ENCODE measurements around the gene KRTAP3-1. TPM values are rescaled to one million over a fixed set of nuclear protein-coding genes. Genes with fewer than 3 reads are reported as not detected.

Gene KRTAP3-1
- total RNA-seq, 4 donors from 2014 or later, result not detected

- H3K9me3 ChIP-seq, result no peaks in the 10 kb centered on the region
- H3K4me1 ChIP-seq, result no peaks in the 10 kb centered on the region
- H3K36me3 ChIP-seq, result no peaks in the 10 kb centered on the region
- no peak for TF ChIP-seq POLR2A (IDR thresholded peaks at IDR 0.05)
- TF ChIP-seq, protein P1, sequence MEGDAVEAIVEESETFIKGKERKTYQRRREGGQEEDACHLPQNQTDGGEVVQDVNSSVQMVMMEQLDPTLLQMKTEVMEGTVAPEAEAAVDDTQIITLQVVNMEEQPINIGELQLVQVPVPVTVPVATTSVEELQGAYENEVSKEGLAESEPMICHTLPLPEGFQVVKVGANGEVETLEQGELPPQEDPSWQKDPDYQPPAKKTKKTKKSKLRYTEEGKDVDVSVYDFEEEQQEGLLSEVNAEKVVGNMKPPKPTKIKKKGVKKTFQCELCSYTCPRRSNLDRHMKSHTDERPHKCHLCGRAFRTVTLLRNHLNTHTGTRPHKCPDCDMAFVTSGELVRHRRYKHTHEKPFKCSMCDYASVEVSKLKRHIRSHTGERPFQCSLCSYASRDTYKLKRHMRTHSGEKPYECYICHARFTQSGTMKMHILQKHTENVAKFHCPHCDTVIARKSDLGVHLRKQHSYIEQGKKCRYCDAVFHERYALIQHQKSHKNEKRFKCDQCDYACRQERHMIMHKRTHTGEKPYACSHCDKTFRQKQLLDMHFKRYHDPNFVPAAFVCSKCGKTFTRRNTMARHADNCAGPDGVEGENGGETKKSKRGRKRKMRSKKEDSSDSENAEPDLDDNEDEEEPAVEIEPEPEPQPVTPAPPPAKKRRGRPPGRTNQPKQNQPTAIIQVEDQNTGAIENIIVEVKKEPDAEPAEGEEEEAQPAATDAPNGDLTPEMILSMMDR (IDR thresholded peaks at IDR 0.05), result peak in 5 of 6 experiments; percentile 46 to 72 (median 66)
- no peak for DNase-seq
- H3K4me3 ChIP-seq, result no peak overlapping the region
- no peak overlapping the region for H3K27ac ChIP-seq
- no peaks in the 10 kb centered on the region for H3K27me3 ChIP-seq
These were observed 45.1 kb downstream of the KRTAP3-1 start for GRCh38 chr17:40963838-40964237.

DNA sequence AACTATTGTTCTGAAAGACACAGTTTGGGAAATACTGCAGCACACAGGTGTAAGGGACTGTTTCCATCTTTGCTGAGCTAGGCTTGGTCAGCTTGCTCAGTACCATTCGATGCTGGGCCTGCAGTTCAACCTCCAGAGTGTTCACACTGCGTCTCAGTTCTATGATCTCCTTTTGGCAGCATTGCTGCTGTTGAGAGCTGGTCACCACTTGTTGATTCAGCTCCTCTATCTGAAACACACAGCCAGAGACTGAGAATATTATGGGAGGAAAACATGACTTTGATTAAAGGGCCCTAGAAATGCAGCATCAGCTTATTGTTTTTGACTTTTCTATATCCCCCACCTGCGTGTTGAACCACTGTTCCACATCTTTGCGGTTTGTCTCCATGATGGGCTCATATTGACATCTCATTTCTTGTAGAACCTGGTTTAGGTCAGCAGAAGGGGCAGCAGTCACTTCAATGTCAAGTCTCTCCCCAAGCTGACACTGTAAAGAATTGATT is 46.8 kb downstream of the KRTAP3-1 start:
- no peaks in the 10 kb centered on the region for H3K36me3 ChIP-seq
- H3K9me3 ChIP-seq, result no peaks in the 10 kb centered on the region
- H3K4me3 ChIP-seq, result no peak overlapping the region
- H3K27ac ChIP-seq, result no peak overlapping the region
- no peaks in the 10 kb centered on the region for H3K27me3 ChIP-seq
- no peak for TF ChIP-seq POLR2A (IDR thresholded peaks at IDR 0.05)
- TF ChIP-seq, protein P1 (IDR thresholded peaks at IDR 0.05), result no peak
- DNase-seq, result no peak
- no peaks in the 10 kb centered on the region for H3K4me1 ChIP-seq

DNA sequence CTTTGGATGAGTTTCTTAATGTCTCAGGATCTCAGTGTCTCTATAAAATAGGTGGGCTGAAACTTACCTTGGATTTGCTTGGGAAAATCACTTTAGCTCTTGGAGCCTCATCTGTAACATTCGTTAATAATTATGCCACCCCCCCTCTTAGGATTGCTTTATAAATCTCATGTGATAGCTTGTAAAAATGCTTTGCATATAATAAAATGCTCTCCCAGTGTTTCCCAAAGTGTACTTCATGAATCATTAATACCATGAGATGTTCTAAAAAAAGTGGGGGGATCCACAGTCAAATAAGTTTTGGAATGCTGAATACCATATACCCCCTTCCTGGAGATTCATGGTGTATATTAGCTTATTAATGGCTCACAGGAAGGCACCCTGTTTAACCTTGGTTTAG is 47.3 kb downstream of the KRTAP3-1 start:
- Histone ChIP-seq H3K4me3 (no peak overlapping the region), H3K4me1 (no peaks in the 10 kb centered on the region), H3K27me3 (no peaks in the 10 kb centered on the region), H3K9me3 (no peaks in the 10 kb centered on the region), H3K27ac (no peak overlapping the region), H3K36me3 (no peaks in the 10 kb centered on the region)
- no peak for TF ChIP-seq POLR2A (IDR thresholded peaks at IDR 0.05)
- TF ChIP-seq, protein P1 (IDR thresholded peaks at IDR 0.05), result no peak
- DNase-seq, result no peak

DNA sequence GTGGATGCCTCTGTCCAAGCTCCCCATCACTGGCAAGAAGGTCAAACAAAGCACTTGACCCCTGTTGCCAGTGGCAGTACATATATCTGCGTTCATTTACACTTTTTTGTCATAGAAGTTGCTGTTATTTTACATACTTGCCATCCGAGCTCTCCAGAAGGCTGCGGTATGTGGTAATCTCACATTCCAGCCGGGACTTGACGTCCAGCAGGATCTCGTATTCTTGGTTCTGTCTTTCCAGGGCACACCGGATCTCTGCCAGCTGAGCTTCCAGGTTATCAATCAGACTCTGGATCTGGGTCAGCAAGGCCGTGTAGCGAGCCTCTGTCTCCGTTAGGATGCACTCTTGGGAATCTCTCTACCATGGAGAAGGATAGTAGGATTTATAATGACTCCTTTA is 48.8 kb downstream of the KRTAP3-1 start:
- Histone ChIP-seq H3K36me3 (no peaks in the 10 kb centered on the region), H3K4me1 (no peaks in the 10 kb centered on the region), H3K27me3 (no peaks in the 10 kb centered on the region), H3K9me3 (no peaks in the 10 kb centered on the region), H3K4me3 (no peak overlapping the region), H3K27ac (no peak overlapping the region)
- no peak for DNase-seq
- TF ChIP-seq, protein P1 (IDR thresholded peaks at IDR 0.05), result no peak
- TF ChIP-seq POLR2A (IDR thresholded peaks at IDR 0.05), result no peak

Small RNA genes lying within 50 kb of the gene (small RNA-seq; reads per million reads assigned to genes)
- 0 reads per million in 2 donors for gene KRTAP3-4P

Other genes starting within 250 kb of the KRTAP3-1 start
- gene KRT26, start 236.9 kb downstream of the KRTAP3-1 start, total RNA-seq, result not detected
- gene KRT27, start 226.6 kb downstream of the KRTAP3-1 start, total RNA-seq, result not detected
- gene KRT28, start 209.2 kb downstream of the KRTAP3-1 start, total RNA-seq, result under 1 TPM in 1 of 4 donors, not detected in 3; 0.88 TPM
- gene KRT10, start 186.5 kb downstream of the KRTAP3-1 start, total RNA-seq, result 10 to 100 TPM in 2 of 4 donors, 1 to 10 TPM in 2; 5.1 to 19.0 (median 8.1) TPM
- gene KRT12, start 141.9 kb downstream of the KRTAP3-1 start, total RNA-seq, result 10 to 100 TPM in 1 of 4 donors, 1 to 10 TPM in 2, not detected in 1; 4.9 to 18.2 (median 9.1) TPM
- 100 to 1,000 TPM; 111 to 978 (median 820) TPM for gene KRT20, start 123.9 kb downstream of the KRTAP3-1 start, total RNA-seq
- 1 to 10 TPM in 2 of 4 donors, not detected in 2; 1.1 to 2.5 TPM for gene KRT23, start 71.5 kb downstream of the KRTAP3-1 start, total RNA-seq
- gene KRT39, start 42.2 kb downstream of the KRTAP3-1 start, total RNA-seq, result not detected
- gene KRT40, start 24.8 kb downstream of the KRTAP3-1 start, total RNA-seq, result 1 to 10 TPM in 1 of 4 donors, under 1 TPM in 2, not detected in 1; 0.88 to 1.0 (median 0.94) TPM
- gene KRTAP3-3, start 15.0 kb downstream of the KRTAP3-1 start, total RNA-seq, result not detected
- not detected for gene KRTAP3-2, start 9.2 kb downstream of the KRTAP3-1 start, total RNA-seq
- gene KRTAP1-5, start 18.1 kb upstream of the KRTAP3-1 start, total RNA-seq, result not detected
- not detected for gene KRTAP1-4, start 21.1 kb upstream of the KRTAP3-1 start, total RNA-seq
- gene KRTAP1-3, start 25.7 kb upstream of the KRTAP3-1 start, total RNA-seq, result not detected
- gene KRTAP1-1, start 32.3 kb upstream of the KRTAP3-1 start, total RNA-seq, result not detected
- not detected for gene KRTAP2-1, start 38.2 kb upstream of the KRTAP3-1 start, total RNA-seq
- gene KRTAP2-2, start 46.1 kb upstream of the KRTAP3-1 start, total RNA-seq, result not detected
- gene KRTAP2-3, start 51.0 kb upstream of the KRTAP3-1 start, total RNA-seq, result not detected
- not detected for gene KRTAP2-4, start 56.8 kb upstream of the KRTAP3-1 start, total RNA-seq
- gene KRTAP4-7, start 75.0 kb upstream of the KRTAP3-1 start, total RNA-seq, result not detected
- not detected for gene KRTAP4-8, start 89.0 kb upstream of the KRTAP3-1 start, total RNA-seq
- gene KRTAP4-16, start 93.1 kb upstream of the KRTAP3-1 start, total RNA-seq, result not detected
- not detected for gene KRTAP4-9, start 96.3 kb upstream of the KRTAP3-1 start, total RNA-seq
- not detected for gene KRTAP4-11, start 109.2 kb upstream of the KRTAP3-1 start, total RNA-seq
- not detected for gene KRTAP4-12, start 115.1 kb upstream of the KRTAP3-1 start, total RNA-seq
- gene KRTAP4-6, start 131.4 kb upstream of the KRTAP3-1 start, total RNA-seq, result not detected
- gene KRTAP4-5, start 140.7 kb upstream of the KRTAP3-1 start, total RNA-seq, result not detected
- not detected for gene KRTAP4-4, start 151.6 kb upstream of the KRTAP3-1 start, total RNA-seq
- not detected for gene KRTAP4-3, start 159.1 kb upstream of the KRTAP3-1 start, total RNA-seq
- not detected for gene KRTAP4-2, start 169.1 kb upstream of the KRTAP3-1 start, total RNA-seq
- not detected for gene KRTAP4-1, start 175.8 kb upstream of the KRTAP3-1 start, total RNA-seq
- gene KRTAP9-1, start 180.8 kb upstream of the KRTAP3-1 start, total RNA-seq, result not detected
- not detected for gene KRTAP9-2, start 217.5 kb upstream of the KRTAP3-1 start, total RNA-seq
- gene KRTAP9-3, start 223.3 kb upstream of the KRTAP3-1 start, total RNA-seq, result not detected
- gene KRTAP9-8, start 228.9 kb upstream of the KRTAP3-1 start, total RNA-seq, result not detected
- gene KRTAP9-4, start 240.6 kb upstream of the KRTAP3-1 start, total RNA-seq, result not detected
- gene KRTAP9-9, start 246.3 kb upstream of the KRTAP3-1 start, total RNA-seq, result not detected